IMR-90 (cell line): ENCODE data around the gene IRX3. TPM values are rescaled to one million over a fixed set of nuclear protein-coding genes. Genes with fewer than 3 reads are reported as not detected.

Source experiments
- ATAC-seq: fragments of 200-7000 bp; cut with Tn5 transposase; 2 replicates; pipeline ENCODE4 v1.9.1; 2020; ENCODE audit warnings: low read depth, mild to moderate bottlenecking, moderate library complexity
- BruUV-seq: library from RNA; stranded (reverse); fragments of 400-500 nt; replicated peaks from 2 replicates; lab custom pipeline; 2021; lab: Mats Ljungman, UMichigan
- CTCF ChIA-PET: fragments of 300-600 bp; formaldehyde crosslinking; extraction: SDS; loops from one replicate; lab custom pipeline; 2021; ENCODE audit warnings: antibody characterized with exemption; lab: Yijun Ruan, JAX
- POLR2A ChIA-PET: fragments of 300-600 bp; sonication (Branson Sonifier 250); formaldehyde crosslinking; loops from one replicate; lab custom pipeline; 2022; ENCODE audit warnings: antibody characterized with exemption; ENCODE audit not compliant: unreplicated experiment; lab: Charles Lee
- DNase-seq: peaks from one replicate; pipeline ENCODE4 v3.0.0; 2013
- H2AFZ ChIP-seq: replicated peaks from 2 replicates; pipeline ENCODE3; 2013; ENCODE audit warnings: low read length, mild to moderate bottlenecking; ENCODE audit not compliant: poor library complexity
- H2AK5ac ChIP-seq: 2 replicates; pipeline ENCODE4 v1.6.1; 2013; ENCODE audit warnings: low read depth, low read length, inconsistent platforms
- H2AK9ac ChIP-seq: replicated peaks from 2 replicates; pipeline ENCODE3; 2013; ENCODE audit warnings: mild to moderate bottlenecking, low read depth, low read length, moderate library complexity; ENCODE audit not compliant: poor library complexity
- H2BK120ac ChIP-seq: 2 replicates; pipeline ENCODE4 v1.6.1; 2013; ENCODE audit warnings: low read depth, low read length, inconsistent platforms
- H2BK15ac ChIP-seq: 3 replicates; pipeline ENCODE4 v1.6.1; 2013; ENCODE audit warnings: low read depth, low read length, inconsistent platforms
- H2BK20ac ChIP-seq: 2 replicates; pipeline ENCODE4 v1.6.1; 2013; ENCODE audit warnings: low read depth, mild to moderate bottlenecking, inconsistent platforms, low read length, moderate library complexity
- H2BK5ac ChIP-seq: 2 replicates; pipeline ENCODE4 v1.6.1; 2013; ENCODE audit warnings: mild to moderate bottlenecking, low read depth, low read length, inconsistent platforms; ENCODE audit not compliant: poor library complexity, severe bottlenecking
- H3K14ac ChIP-seq: replicated peaks from 2 replicates; pipeline ENCODE4 v1.6.1; 2013; ENCODE audit warnings: low read depth, low read length, inconsistent platforms
- H3K18ac ChIP-seq: 2 replicates; pipeline ENCODE4 v1.6.1; 2013; ENCODE audit warnings: low read depth, low read length, control low read depth
- H3K23ac ChIP-seq: 2 replicates; pipeline ENCODE4 v1.6.1; 2013; ENCODE audit warnings: low read depth, low read length, inconsistent platforms
- H3K27ac ChIP-seq: 2 replicates; pipeline ENCODE4 v1.5.1; 2013; ENCODE audit warnings: mild to moderate bottlenecking, control low read depth, low read length; ENCODE audit not compliant: insufficient read depth
- H3K27me3 ChIP-seq: 2 replicates; pipeline ENCODE4 v1.6.1; 2013; ENCODE audit warnings: low read length; ENCODE audit not compliant: control insufficient read depth, insufficient read depth
- H3K36me3 ChIP-seq: 2 replicates; pipeline ENCODE4 v1.6.1; 2013; ENCODE audit warnings: low read length, mixed read lengths; ENCODE audit not compliant: control insufficient read depth, insufficient read depth
- H3K4ac ChIP-seq: 2 replicates; pipeline ENCODE4 v1.6.1; 2013; ENCODE audit warnings: low read depth, low read length, inconsistent platforms
- H3K4me1 ChIP-seq: 2 replicates; pipeline ENCODE4 v1.6.1; 2013; ENCODE audit warnings: low read length, mixed read lengths; ENCODE audit not compliant: control insufficient read depth, insufficient read depth
- H3K4me2 ChIP-seq: 2 replicates; pipeline ENCODE4 v1.6.1; 2013; ENCODE audit warnings: low read depth, mild to moderate bottlenecking, control low read depth, low read length, moderate library complexity
- H3K4me3 ChIP-seq: 2 replicates; pipeline ENCODE4 v1.5.1; 2013; ENCODE audit warnings: low read depth, mild to moderate bottlenecking, control low read depth, low read length, moderate library complexity; ENCODE audit not compliant: insufficient read depth
- H3K56ac ChIP-seq: 2 replicates; pipeline ENCODE4 v1.6.1; 2013; ENCODE audit warnings: low read length, inconsistent platforms; ENCODE audit not compliant: insufficient read depth; ENCODE audit errors: extremely low read depth
- H3K79me1 ChIP-seq, 2 experiments: 2 replicates each; pipeline ENCODE4 v1.6.1; 2013; ENCODE audit warnings: low read length in 2 of 2, inconsistent platforms in 1 of 2, low read depth in 1 of 2
- H3K9ac ChIP-seq: 2 replicates; pipeline ENCODE4 v1.6.1; 2013; ENCODE audit warnings: low read depth, low read length, control low read depth
- H3K9me1 ChIP-seq: 2 replicates; pipeline ENCODE4 v1.6.1; 2013; ENCODE audit warnings: low read length, inconsistent platforms; ENCODE audit not compliant: insufficient read depth
- H3K9me3 ChIP-seq: 2 replicates; pipeline ENCODE4 v1.6.1; 2013; ENCODE audit warnings: low read length; ENCODE audit not compliant: control insufficient read depth, insufficient read depth
- H4K20me1 ChIP-seq: 2 replicates; pipeline ENCODE4 v1.6.1; 2013; ENCODE audit warnings: low read length, inconsistent platforms; ENCODE audit not compliant: insufficient read depth
- H4K5ac ChIP-seq: 2 replicates; pipeline ENCODE4 v1.6.1; 2013; ENCODE audit warnings: mild to moderate bottlenecking, low read depth, low read length, control low read depth
- H4K8ac ChIP-seq, 2 experiments: 2 replicates each; pipeline ENCODE4 v1.6.1; 2013; ENCODE audit warnings: low read depth in 2 of 2, low read length in 2 of 2, control low read depth in 1 of 2, inconsistent platforms in 1 of 2
- H4K91ac ChIP-seq: 2 replicates; pipeline ENCODE4 v1.6.1; 2013; ENCODE audit warnings: low read depth, low read length, inconsistent platforms; ENCODE audit not compliant: insufficient read depth
- BHLHE40 ChIP-seq: fragments of 150-350 bp; IDR thresholded peaks from 2 replicates; pipeline ENCODE4 v1.6.1; 2016; ENCODE audit warnings: mild to moderate bottlenecking, low read depth, low read length
- CEBPB ChIP-seq: IDR thresholded peaks from 2 replicates; pipeline ENCODE4 v1.6.1; 2012; ENCODE audit warnings: low read depth, low read length, improper control_type of control experiment
- FOS ChIP-seq: fragments of 150-350 bp; IDR thresholded peaks from 2 replicates; pipeline ENCODE4 v1.6.1; 2016; ENCODE audit warnings: low read depth, low read length
- MXI1 ChIP-seq: IDR thresholded peaks from 2 replicates; pipeline ENCODE4 v1.6.1; 2012; ENCODE audit warnings: low read depth, mild to moderate bottlenecking, low read length, moderate library complexity, borderline replicate concordance
- POLR2A ChIP-seq: IDR thresholded peaks from 2 replicates; pipeline ENCODE4 v1.6.1; 2012; ENCODE audit warnings: mild to moderate bottlenecking, low read depth, low read length
- WGBS, 2 experiments: methylation state at CpG; one replicate each; pipeline versions ENCODE4 v1.1.5 to v1.1.7; 2013; ENCODE audit warnings: missing lambda C conversion rate in 2 of 2; ENCODE audit not compliant: insufficient read length in 1 of 2; ENCODE audit errors: extremely low coverage in 2 of 2; 5-methylcytosine and 5-hydroxymethylcytosine counted together
- dilution Hi-C: fragments of 300-500 bp; cut with HindIII; formaldehyde crosslinking; loops from one replicate; pipeline ENCODE4 v1.14.3; 2018; ENCODE audit warnings: low sequenced_read_pairs; ENCODE audit not compliant: unreplicated experiment
- in situ Hi-C: fragments of 300-500 bp; cut with MboI; formaldehyde crosslinking; loops from 3 replicates; pipeline ENCODE4 v1.14.3; 2019; ENCODE audit warnings: low sequenced_read_pairs, inconsistent platforms, mixed read lengths
- intact Hi-C: fragments of 100-400 bp; cut with micrococcal nuclease; formaldehyde crosslinking; loops from 2 replicates; pipeline ENCODE4 v1.10.0; 2022
- polyA plus RNA-seq, 3 experiments: library from polyadenylated mRNA; depleted of rRNA; stranded (reverse); fragments of >200 nt; gene quantifications; 2 replicates each; pipeline ENCODE4 v1.2.3, GENCODE V29; 2012; ENCODE audit warnings: low replicate concordance in 1 of 3
- total RNA-seq: library from RNA; depleted of rRNA; stranded (reverse); fragments of >200 nt; gene quantifications from 2 replicates; pipeline ENCODE4 v1.2.3, GENCODE V29; 2012

The IRX3 gene
- total and polyA plus RNA-seq, 2 of the 4 experiments (the other 2 are of a cell fraction) = not detected

DNA sequence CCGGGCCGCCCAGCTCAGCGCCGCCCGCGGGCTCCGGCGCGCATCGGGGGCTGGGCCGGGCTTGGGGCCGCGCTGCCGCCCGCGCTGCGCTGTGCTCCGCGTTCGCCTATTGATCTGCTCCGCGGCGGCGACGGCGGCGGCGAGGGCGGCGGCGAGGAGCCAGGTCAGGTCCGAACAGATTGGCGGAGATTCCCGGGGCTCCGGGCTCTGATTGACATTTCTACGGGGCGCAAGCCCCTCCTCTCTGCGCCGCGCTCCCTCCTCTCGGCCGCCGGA is 559 bp downstream of the IRX3 start:
- Histone ChIP-seq H3K36me3 (no peaks in the 10 kb centered on the region), H3K4me2 (peak overlapping the region; percentile 97), H2BK15ac (no peak overlapping the region), H3K4me3 (peak overlapping the region; percentile 71), H3K79me1 (no peaks in the 10 kb centered on the region), H3K9ac (no peak overlapping the region), H3K9me1 (no peaks in the 10 kb centered on the region), H3K18ac (no peak overlapping the region), H2AK9ac (no peak overlapping the region), H2AFZ (peak overlapping the region; percentile 83), H2BK20ac (no peak overlapping the region), H2BK120ac (no peak overlapping the region), H3K27ac (no peak overlapping the region; the same call in 1 of the 2 replicates), H3K4ac (no peak overlapping the region), H2AK5ac (no peak overlapping the region), H3K27me3 (peaks cover 97% of the 10 kb centered on the region), H3K23ac (no peak overlapping the region), H2BK5ac (no peak overlapping the region), H4K5ac (no peak overlapping the region), H3K9me3 (peaks cover 17% of the 10 kb centered on the region), H4K8ac (no peak overlapping the region), H3K14ac (no peak overlapping the region), H3K56ac (no peak overlapping the region), H3K4me1 (peaks cover 4% of the 10 kb centered on the region; the same call in 1 of the 2 replicates), H4K20me1 (no peaks in the 10 kb centered on the region), H4K91ac (no peak overlapping the region)
- intact Hi-C loops = loop anchor here (10.0 kb wide), 3 partner anchors 341 to 649 kb away; partner anchors contain the start of gene IRX5
- ChIA-PET CTCF (interaction anchor here (1.9 kb wide), 1 partner anchor 12 kb away, joined by 4 read pairs; no protein-coding TSS in a partner anchor), POLR2A (no interaction called here)
- dilution Hi-C loops = no loop called here
- ATAC-seq = peak; percentile 8; the same call in 1 of the 2 replicates
- 3% methylated on average over 26 of the region's 43 CpGs; no CpG with 5 or more reads in 1 of the 2 experiments for WGBS, 2 experiments
- no peak for DNase-seq
- TF ChIP-seq POLR2A (no peak), CEBPB (no peak), BHLHE40 (no peak), FOS (no peak), MXI1 (no peak)
- in situ Hi-C loops = loop anchor here (10.0 to 25.0 kb wide), 3 partner anchors 524 to 731 kb away; partner anchors contain the start of gene IRX5
- BruUV-seq = no TSS peak
